GM23338 (cell line): ENCODE measurements around the gene LSM2.

ENCODE experiments used
- CTCF ChIP-seq, 2 experiments: fragments of 200-600 bp in 1 of 2; sonication (generic) in 1 of 2; conservative IDR thresholded peaks; 2 replicates each; pipeline versions ENCODE4 v1.5.1 to v1.6.1; 2016 to 2017; ENCODE audit warnings: antibody characterized with exemption in 2 of 2, low read depth in 2 of 2, mild to moderate bottlenecking in 2 of 2, moderate library complexity in 1 of 2
- EZH2 ChIP-seq: fragments of 200-600 bp; sonication (generic); IDR thresholded peaks from one replicate; pipeline ENCODE4 v1.8.0; 2017; ENCODE audit warnings: antibody characterized with exemption, mild to moderate bottlenecking, low read depth; ENCODE audit not compliant: unreplicated experiment
- POLR2AphosphoS5 ChIP-seq: IDR thresholded peaks from 2 replicates; pipeline ENCODE4 v1.6.1; 2016; ENCODE audit warnings: antibody characterized with exemption, low read depth
- REST ChIP-seq: IDR thresholded peaks from one replicate; pipeline ENCODE4 v1.6.1; 2018; ENCODE audit warnings: antibody characterized with exemption; ENCODE audit not compliant: unreplicated experiment

- no peak for TF ChIP-seq REST
- no peak for TF ChIP-seq EZH2
- TF ChIP-seq CTCF (conservative IDR thresholded peaks at IDR 0.05; ENCODE audit: low read depth in 2 of 2): no peak
- TF ChIP-seq POLR2AphosphoS5: no peak
Observed at GRCh38 chr6:31792090-31792374, 14.7 kb downstream of the LSM2 start.
